ENCODE measurements around the gene ZP1. TPM values are rescaled to one million over a fixed set of nuclear protein-coding genes. Genes with fewer than 3 reads are reported as not detected.
A peak's percentile ranks its signal among the peaks of the same experiment; 100 is the strongest.

Gene ZP1
- total and polyA plus RNA-seq, 10 donors: 0.05 to 0.07 TPM; not detected in 8

DNA sequence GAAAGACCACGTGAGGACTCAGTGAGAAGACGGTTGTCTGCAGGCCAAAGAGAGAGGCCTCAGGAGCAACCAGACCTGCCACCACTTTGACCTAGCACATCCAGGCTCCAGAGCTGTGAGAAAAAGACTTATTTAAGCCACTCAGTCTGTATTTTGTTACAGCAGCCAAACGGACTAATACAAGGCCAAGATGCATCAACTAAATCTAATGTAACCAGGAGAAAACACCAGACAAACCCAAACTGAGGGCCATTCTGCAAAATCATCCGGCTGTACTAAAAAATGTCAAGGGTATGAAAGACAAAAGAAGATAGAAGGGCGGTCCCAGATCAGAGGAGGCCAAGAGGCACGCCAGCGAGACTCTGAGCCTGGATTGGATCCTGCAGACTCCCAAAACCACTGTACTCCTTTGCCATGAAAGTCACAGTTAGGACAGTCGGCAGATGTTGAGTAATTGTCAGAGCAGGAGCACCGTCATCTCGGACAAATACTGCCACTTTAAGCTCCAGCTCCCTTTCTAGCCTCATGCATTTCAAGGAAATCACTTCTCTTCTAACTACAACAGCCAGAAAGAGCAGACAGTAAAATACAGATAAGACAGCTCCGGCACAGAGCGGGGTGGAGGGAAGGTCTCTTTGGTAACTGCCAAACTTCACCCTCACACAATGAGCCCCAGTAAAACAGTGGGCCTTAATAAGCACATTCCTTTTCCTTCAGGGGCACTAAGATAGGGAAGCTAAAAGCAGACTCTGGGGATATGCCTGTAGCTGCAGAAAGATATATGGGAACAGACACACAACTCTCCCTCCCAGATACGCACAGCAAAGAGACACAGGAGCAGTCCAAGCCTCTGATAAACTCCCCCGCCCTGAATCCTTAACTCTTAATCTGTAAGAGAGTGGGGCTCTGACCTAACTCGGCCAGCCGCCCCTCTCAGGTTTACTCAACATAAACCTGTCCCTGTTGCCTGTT, 3.5 kb upstream of the ZP1 start:
- 80 to 87% (median 82%) methylated on average over 16 of the region's 16 CpGs for WGBS, 5 donors
- Histone ChIP-seq H3K9me3 (no peaks in the 10 kb centered on the region), H3K4me3 (no peak overlapping the region), H3K27me3 (replicated peaks in 1 of 7) (peaks cover 0 to 7% (median 0%) of the 10 kb centered on the region in 7 donors), H3K36me3 (no peaks in the 10 kb centered on the region), H3K27ac (no peak overlapping the region), H3K4me1 (peaks cover 0 to 1% (median 0%) of the 10 kb centered on the region in 6 donors)
- intact Hi-C loops (cut with DNase I; ENCODE audit: low total_unique reads): no loop called here
- TF ChIP-seq POLR2AphosphoS5 (IDR thresholded peaks at IDR 0.05) (no peak), POLR2A (IDR thresholded peaks at IDR 0.05) (no peak)
- TF ChIP-seq, protein P1, sequence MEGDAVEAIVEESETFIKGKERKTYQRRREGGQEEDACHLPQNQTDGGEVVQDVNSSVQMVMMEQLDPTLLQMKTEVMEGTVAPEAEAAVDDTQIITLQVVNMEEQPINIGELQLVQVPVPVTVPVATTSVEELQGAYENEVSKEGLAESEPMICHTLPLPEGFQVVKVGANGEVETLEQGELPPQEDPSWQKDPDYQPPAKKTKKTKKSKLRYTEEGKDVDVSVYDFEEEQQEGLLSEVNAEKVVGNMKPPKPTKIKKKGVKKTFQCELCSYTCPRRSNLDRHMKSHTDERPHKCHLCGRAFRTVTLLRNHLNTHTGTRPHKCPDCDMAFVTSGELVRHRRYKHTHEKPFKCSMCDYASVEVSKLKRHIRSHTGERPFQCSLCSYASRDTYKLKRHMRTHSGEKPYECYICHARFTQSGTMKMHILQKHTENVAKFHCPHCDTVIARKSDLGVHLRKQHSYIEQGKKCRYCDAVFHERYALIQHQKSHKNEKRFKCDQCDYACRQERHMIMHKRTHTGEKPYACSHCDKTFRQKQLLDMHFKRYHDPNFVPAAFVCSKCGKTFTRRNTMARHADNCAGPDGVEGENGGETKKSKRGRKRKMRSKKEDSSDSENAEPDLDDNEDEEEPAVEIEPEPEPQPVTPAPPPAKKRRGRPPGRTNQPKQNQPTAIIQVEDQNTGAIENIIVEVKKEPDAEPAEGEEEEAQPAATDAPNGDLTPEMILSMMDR (IDR thresholded peaks at IDR 0.05 in 8 of 11, conservative IDR thresholded peaks at IDR 0.05 in 3 of 11): no peak
- DNase-seq: peak; percentile 28

DNA sequence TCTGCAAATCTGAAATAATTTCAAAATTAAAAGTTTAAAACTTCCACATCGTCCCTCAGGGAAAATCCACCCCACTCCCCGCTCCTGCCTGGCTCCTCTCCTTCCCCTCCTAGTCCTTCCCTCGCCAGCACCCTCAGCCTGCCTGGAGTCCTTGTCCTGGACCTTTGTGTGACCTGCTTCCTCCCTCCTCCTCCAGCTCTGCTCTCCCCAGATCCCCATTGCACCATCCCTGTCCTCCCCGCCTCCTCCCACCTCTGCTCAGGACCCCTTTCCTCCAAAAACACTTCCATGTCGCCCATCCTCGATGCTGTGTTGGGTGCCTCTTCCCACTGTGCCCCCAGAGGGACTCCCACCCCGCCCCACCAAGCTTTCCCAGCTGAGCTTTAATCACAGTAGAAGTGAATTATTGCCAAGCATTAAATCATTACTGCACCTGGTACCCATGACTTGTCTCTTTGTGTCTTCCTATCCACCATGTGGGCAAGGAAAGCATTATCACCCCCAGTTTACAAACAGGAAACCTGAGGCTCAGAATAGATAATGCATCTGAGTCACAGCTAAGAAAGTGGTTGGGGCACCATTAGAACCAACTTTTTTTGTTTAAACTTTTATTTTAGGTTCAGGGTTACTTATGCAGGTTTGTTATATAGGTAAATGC, 2.4 kb upstream of the ZP1 start:
- DNase-seq: peak; percentile 28

DNA sequence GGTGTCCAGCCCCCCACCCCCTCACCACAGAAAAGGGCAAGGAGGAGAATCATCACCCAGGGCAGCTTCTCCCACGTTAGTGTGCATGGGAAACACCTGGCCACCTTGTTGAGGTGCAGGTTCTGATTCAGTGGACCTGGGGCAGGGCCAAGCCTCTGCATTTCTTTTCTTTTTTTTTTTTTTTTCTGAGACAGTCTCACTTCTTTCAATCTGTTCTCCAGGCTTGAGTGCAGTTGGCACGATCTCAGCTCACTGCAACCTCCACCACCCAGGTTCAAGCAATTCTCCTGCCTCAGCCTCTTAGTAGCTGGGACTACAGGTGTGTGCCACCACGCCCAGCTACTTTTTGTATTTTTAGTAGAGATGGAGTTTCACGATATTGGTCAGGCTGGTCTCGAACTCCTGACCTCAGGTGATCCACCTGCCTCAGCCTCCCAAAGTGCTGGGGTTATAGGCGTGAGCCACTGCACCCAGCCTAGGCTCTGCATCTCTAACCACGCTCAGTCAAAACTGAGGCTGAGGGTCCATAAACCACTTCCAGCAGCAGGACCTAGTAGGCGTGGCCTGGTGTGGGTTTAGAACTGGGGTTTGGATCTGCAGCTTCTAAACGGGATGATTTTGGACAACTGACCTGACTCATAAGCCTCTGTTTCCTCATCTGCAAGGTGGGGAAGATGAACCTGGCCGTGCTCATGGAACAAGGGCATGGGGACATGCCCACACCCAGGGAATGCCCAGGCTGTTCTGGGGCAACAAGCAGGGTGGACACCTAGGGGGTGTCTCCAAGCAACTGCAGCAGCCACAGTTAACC, 734 bp downstream of the ZP1 start:
- TF ChIP-seq, protein P1 (IDR thresholded peaks at IDR 0.05 in 8 of 11, conservative IDR thresholded peaks at IDR 0.05 in 3 of 11): no peak
- TF ChIP-seq POLR2AphosphoS5 (IDR thresholded peaks at IDR 0.05): no peak
- no peak overlapping the region for H3K27ac ChIP-seq
- intact Hi-C loops (cut with DNase I; ENCODE audit: low total_unique reads): no loop called here
- H3K36me3 ChIP-seq: no peaks in the 10 kb centered on the region
- WGBS, 5 donors: 72 to 80% (median 78%) methylated on average over 7 to 10 of the region's 10 CpGs
- H3K4me1 ChIP-seq: peaks cover 0 to 29% (median 8%) of the 10 kb centered on the region in 6 donors
- no peaks in the 10 kb centered on the region for H3K9me3 ChIP-seq
- peaks cover 0 to 11% (median 0%) of the 10 kb centered on the region in 7 donors for H3K27me3 ChIP-seq (replicated peaks in 1 of 7)
- no peak overlapping the region for H3K4me3 ChIP-seq
- peak; percentile 27 for DNase-seq

More for the DNA sequence above, 2.4 kb upstream of the ZP1 start:
- TF ChIP-seq POLR2AphosphoS5 (IDR thresholded peaks at IDR 0.05) (no peak), POLR2A (IDR thresholded peaks at IDR 0.05) (no peak)
- TF ChIP-seq, protein P1 (IDR thresholded peaks at IDR 0.05 in 8 of 11, conservative IDR thresholded peaks at IDR 0.05 in 3 of 11): no peak
- H3K27me3 ChIP-seq (replicated peaks in 1 of 7): peaks cover 0 to 11% (median 0%) of the 10 kb centered on the region in 7 donors
- H3K4me1 ChIP-seq: no peaks in the 10 kb centered on the region
- no peaks in the 10 kb centered on the region for H3K36me3 ChIP-seq
- 70 to 78% (median 74%) methylated on average over 7 of the region's 7 CpGs for WGBS, 5 donors
- no peak overlapping the region for H3K27ac ChIP-seq
- intact Hi-C loops (cut with DNase I; ENCODE audit: low total_unique reads): no loop called here
- H3K4me3 ChIP-seq: no peak overlapping the region
- no peaks in the 10 kb centered on the region for H3K9me3 ChIP-seq

Data from spleen (tissue), 11 donors.